Measurements from ENCODE around the gene CDKAL1. TPM values are rescaled to one million over a fixed set of nuclear protein-coding genes. Genes with fewer than 3 reads are reported as not detected.

CDKAL1 gene
- total RNA-seq, 1 experiment from 2014 or later: 11.8 TPM

GRCh38 chr6:20740727-20741126 lies 206.5 kb downstream of the CDKAL1 start:
- Mint-ChIP-seq H3K4me3 (ENCODE audit: unreplicated experiment) (no peak overlapping the region), H3K27ac (ENCODE audit: low read depth, unreplicated experiment) (no peak overlapping the region), H3K9me3 (ENCODE audit: unreplicated experiment) (peaks cover 7% of the 10 kb centered on the region), H3K4me1 (ENCODE audit: insufficient read depth, unreplicated experiment) (no peaks in the 10 kb centered on the region), H3K36me3 (ENCODE audit: insufficient read depth, unreplicated experiment) (peaks cover 5% of the 10 kb centered on the region), H3K27me3 (ENCODE audit: insufficient read depth, unreplicated experiment) (no peaks in the 10 kb centered on the region)
- BruUV-seq (replicated peaks): no TSS peak
- no peak for DNase-seq (ENCODE audit: unreplicated experiment)
- TF ChIP-seq CTCF (IDR thresholded peaks at IDR 0.05; ENCODE audit: unreplicated experiment): no peak
- POLR2A ChIA-PET: no interaction called here
- CTCF ChIA-PET: no interaction called here
- intact Hi-C loops (cut with micrococcal nuclease): no loop called here

- Mint-ChIP-seq H3K27me3 (ENCODE audit: insufficient read depth, unreplicated experiment) (no peaks in the 10 kb centered on the region), H3K4me3 (ENCODE audit: unreplicated experiment) (no peak overlapping the region), H3K4me1 (ENCODE audit: insufficient read depth, unreplicated experiment) (peaks cover 6% of the 10 kb centered on the region), H3K27ac (ENCODE audit: low read depth, unreplicated experiment) (no peak overlapping the region), H3K9me3 (ENCODE audit: unreplicated experiment) (peaks cover 7% of the 10 kb centered on the region), H3K36me3 (ENCODE audit: insufficient read depth, unreplicated experiment) (peaks cover 5% of the 10 kb centered on the region)
- no peak for TF ChIP-seq CTCF (IDR thresholded peaks at IDR 0.05; ENCODE audit: unreplicated experiment)
- intact Hi-C loops (cut with micrococcal nuclease): no loop called here
- no TSS peak for BruUV-seq (replicated peaks)
- ChIA-PET CTCF (interaction anchor here (0.7 kb wide), 1 partner anchor 223 kb away, joined by 3 read pairs; no protein-coding TSS in a partner anchor), POLR2A (no interaction called here)
- no peak for DNase-seq (ENCODE audit: unreplicated experiment)
These were observed 207.2 kb downstream of the CDKAL1 start for GRCh38 chr6:20741490-20741889.

GRCh38 chr6:20744911-20745557 lies 210.8 kb downstream of the CDKAL1 start:
- Mint-ChIP-seq H3K27ac (ENCODE audit: low read depth, unreplicated experiment) (no peak overlapping the region), H3K27me3 (ENCODE audit: insufficient read depth, unreplicated experiment) (no peaks in the 10 kb centered on the region), H3K9me3 (ENCODE audit: unreplicated experiment) (no peaks in the 10 kb centered on the region), H3K4me1 (ENCODE audit: insufficient read depth, unreplicated experiment) (peaks cover 6% of the 10 kb centered on the region), H3K36me3 (ENCODE audit: insufficient read depth, unreplicated experiment) (peaks cover 1% of the 10 kb centered on the region), H3K4me3 (ENCODE audit: unreplicated experiment) (no peak overlapping the region)
- intact Hi-C loops (cut with micrococcal nuclease): no loop called here
- no peak for TF ChIP-seq CTCF (IDR thresholded peaks at IDR 0.05; ENCODE audit: unreplicated experiment)
- no TSS peak for BruUV-seq (replicated peaks)
- ChIA-PET CTCF (no interaction called here), POLR2A (interaction anchor here (1.2 kb wide), 1 partner anchor 12 kb away, joined by 4 read pairs; no protein-coding TSS in a partner anchor)
- DNase-seq (ENCODE audit: unreplicated experiment): no peak

GRCh38 chr6:20746024-20746423 lies 211.8 kb downstream of the CDKAL1 start:
- no peak for TF ChIP-seq CTCF (IDR thresholded peaks at IDR 0.05; ENCODE audit: unreplicated experiment)
- H3K27ac Mint-ChIP-seq (ENCODE audit: low read depth, unreplicated experiment): no peak overlapping the region
- no peaks in the 10 kb centered on the region for H3K36me3 Mint-ChIP-seq (ENCODE audit: insufficient read depth, unreplicated experiment)
- no peak for DNase-seq (ENCODE audit: unreplicated experiment)
- no peaks in the 10 kb centered on the region for H3K27me3 Mint-ChIP-seq (ENCODE audit: insufficient read depth, unreplicated experiment)
- intact Hi-C loops (cut with micrococcal nuclease): no loop called here
- ChIA-PET POLR2A (no interaction called here), CTCF (no interaction called here)
- no TSS peak for BruUV-seq (replicated peaks)
- no peaks in the 10 kb centered on the region for H3K9me3 Mint-ChIP-seq (ENCODE audit: unreplicated experiment)
- peaks cover 6% of the 10 kb centered on the region for H3K4me1 Mint-ChIP-seq (ENCODE audit: insufficient read depth, unreplicated experiment)
- no peak overlapping the region for H3K4me3 Mint-ChIP-seq (ENCODE audit: unreplicated experiment)
